SK-N-DZ (cell line): ENCODE results near the gene CMTR2. TPM values are rescaled to one million over a fixed set of nuclear protein-coding genes. Genes with fewer than 3 reads are reported as not detected.
A peak's percentile ranks its signal among the peaks of the same experiment; 100 is the strongest.
"Not testable (repeated sequence)": the region's sequence is repeated elsewhere in the genome, so short reads cannot be mapped to it uniquely, and the experiment has no call there.

ENCODE experiments used
- DNase-seq: peaks from one replicate; pipeline ENCODE4 v3.0.0-alpha.2; 2015; ENCODE audit warnings: low spot score
- polyA plus RNA-seq, 2 experiments: library from polyadenylated mRNA; depleted of rRNA; stranded (reverse); fragments of >200 nt; gene quantifications; 2 replicates each; pipeline ENCODE4 v1.2.3, GENCODE V29; 2014

Gene CMTR2
- 19.1 and 22.2 TPM in 2 replicates for polyA plus RNA-seq (2014; cell fraction: cytosol; rRNA removed)
- polyA plus RNA-seq (2014; cell fraction: nucleus; rRNA removed) = 19.1 and 32.4 TPM in 2 replicates

- peak; percentile 97 for DNase-seq
Observed at GRCh38 chr16:71288890-71289731, at the start of gene CMTR2. CMTR2 (minus strand) TSS chr16:71289402; CDS start chr16:71285920, 3,482 bp downstream.

GRCh38 chr16:71338632-71339031 is 49.4 kb upstream of the CMTR2 start:
- DNase-seq = no peak

- no peak for DNase-seq
Observed at GRCh38 chr16:71338193-71338592, 49.0 kb upstream of the CMTR2 start.

- no peak for DNase-seq
Observed at GRCh38 chr16:71337631-71338030, 48.4 kb upstream of the CMTR2 start.

GRCh38 chr16:71328151-71328550 is 38.9 kb upstream of the CMTR2 start:
- no peak for DNase-seq

GRCh38 chr16:71327720-71328119 is 38.5 kb upstream of the CMTR2 start:
- DNase-seq = no peak

GRCh38 chr16:71319999-71320398 is 30.8 kb upstream of the CMTR2 start:
- DNase-seq = no peak

GRCh38 chr16:71315269-71315668 is 26.1 kb upstream of the CMTR2 start:
- no peak for DNase-seq

GRCh38 chr16:71313591-71313990 is 24.4 kb upstream of the CMTR2 start:
- DNase-seq = not testable (repeated sequence)

- peak; percentile 55 for DNase-seq
Observed at GRCh38 chr16:71311553-71312158, 22.5 kb upstream of the CMTR2 start.

- DNase-seq = no peak
Observed at GRCh38 chr16:71303938-71304337, 14.7 kb upstream of the CMTR2 start.

GRCh38 chr16:71297341-71297634 is 8.1 kb upstream of the CMTR2 start:
- no peak for DNase-seq

GRCh38 chr16:71296584-71297340 is 7.6 kb upstream of the CMTR2 start:
- DNase-seq = no peak

- DNase-seq = no peak
Observed at GRCh38 chr16:71295950-71296349, 6.7 kb upstream of the CMTR2 start.

- no peak for DNase-seq
Observed at GRCh38 chr16:71293919-71294318, 4.7 kb upstream of the CMTR2 start.

GRCh38 chr16:71292095-71292494 is 2.9 kb upstream of the CMTR2 start:
- not testable (repeated sequence) for DNase-seq

- no peak for DNase-seq
Observed at GRCh38 chr16:71289732-71290062, 495 bp upstream of the CMTR2 start.

- DNase-seq = no peak
Observed at GRCh38 chr16:71288570-71288889, 672 bp downstream of the CMTR2 start.

- no peak for DNase-seq
Observed at GRCh38 chr16:71287911-71288310, 1.3 kb downstream of the CMTR2 start.

GRCh38 chr16:71287454-71287853 is 1.7 kb downstream of the CMTR2 start:
- DNase-seq = no peak

- no peak for DNase-seq
Observed at GRCh38 chr16:71283612-71284011, 5.6 kb downstream of the CMTR2 start.

GRCh38 chr16:71282943-71283342 is 6.3 kb downstream of the CMTR2 start:
- DNase-seq = no peak
